Fibroblast of skin of left quadriceps (primary cell): ENCODE results near the gene CD200R1L.
A peak's percentile ranks its signal among the peaks of the same experiment; 100 is the strongest.
"Not testable (repeated sequence)": the region's sequence is repeated elsewhere in the genome, so short reads cannot be mapped to it uniquely, and the experiment has no call there.

ENCODE experiments used
- DNase-seq, 2 experiments: peaks; one replicate each; pipeline ENCODE4 v3.0.0-alpha.2; 2013; ENCODE audit warnings: low read depth in 2 of 2

Gene CD200R1L

GRCh38 chr3:112846764-112847163 is at the start of gene CD200R1L:
Gene CD200R1L (minus strand): TSS chr3:112846864. CDS start chr3:112829367, 17,497 bp downstream.
- no peak for DNase-seq

GRCh38 chr3:112894258-112894657 is 47.6 kb upstream of the CD200R1L start:
- peak in 1 of 2 experiments; percentile 2 for DNase-seq

GRCh38 chr3:112889357-112889756 is 42.7 kb upstream of the CD200R1L start:
- no peak for DNase-seq

- peak; percentile 8 to 12 for DNase-seq
These were observed 41.9 kb upstream of the CD200R1L start for GRCh38 chr3:112888381-112889085.

GRCh38 chr3:112884678-112885290 is 38.1 kb upstream of the CD200R1L start:
- DNase-seq: no peak

- no peak for DNase-seq
These were observed 35.2 kb upstream of the CD200R1L start for GRCh38 chr3:112881891-112882290.

- no peak for DNase-seq
These were observed 28.9 kb upstream of the CD200R1L start for GRCh38 chr3:112875561-112875960.

GRCh38 chr3:112874725-112875124 is 28.1 kb upstream of the CD200R1L start:
- no peak for DNase-seq

GRCh38 chr3:112873632-112874031 is 27.0 kb upstream of the CD200R1L start:
- no peak for DNase-seq

- no peak for DNase-seq
These were observed 25.1 kb upstream of the CD200R1L start for GRCh38 chr3:112871735-112872134.

GRCh38 chr3:112865757-112866156 is 19.1 kb upstream of the CD200R1L start:
- no peak for DNase-seq

- DNase-seq: no peak
These were observed 14.2 kb upstream of the CD200R1L start for GRCh38 chr3:112860898-112861297.

GRCh38 chr3:112858410-112859069 is 11.9 kb upstream of the CD200R1L start:
- DNase-seq: no peak

GRCh38 chr3:112857526-112857925 is 10.9 kb upstream of the CD200R1L start:
- no peak for DNase-seq

- DNase-seq: no peak
These were observed 9.9 kb upstream of the CD200R1L start for GRCh38 chr3:112856537-112856936.

- DNase-seq: no peak
These were observed 9.2 kb upstream of the CD200R1L start for GRCh38 chr3:112855883-112856282.

- not testable (repeated sequence) for DNase-seq
These were observed 8.4 kb upstream of the CD200R1L start for GRCh38 chr3:112855074-112855473.

GRCh38 chr3:112848196-112848595 is 1.5 kb upstream of the CD200R1L start:
- DNase-seq: no peak

GRCh38 chr3:112847692-112848091 is 1.0 kb upstream of the CD200R1L start:
- no peak for DNase-seq

- no peak for DNase-seq
These were observed 892 bp downstream of the CD200R1L start for GRCh38 chr3:112845772-112846171.

- no peak for DNase-seq
These were observed 17.6 kb downstream of the CD200R1L start for GRCh38 chr3:112829046-112829445.

- DNase-seq: no peak
These were observed 24.3 kb downstream of the CD200R1L start for GRCh38 chr3:112822064-112823055.
